ENCODE measurements around the gene LAMA5. TPM values are rescaled to one million over a fixed set of nuclear protein-coding genes. Genes with fewer than 3 reads are reported as not detected.

The LAMA5 gene
- total and polyA plus RNA-seq, 7 donors, result 1.8 to 409 (median 56.5) TPM

- Histone ChIP-seq H3K36me3 (peaks cover 0 to 69% (median 35%) of the 10 kb centered on the region in 4 donors), H3K4me3 (no peak overlapping the region), H3K4me1 (no peaks in the 10 kb centered on the region), H3K27ac (no peak overlapping the region), H3K9me3 (no peaks in the 10 kb centered on the region), H3K27me3 (no peaks in the 10 kb centered on the region)
- TF ChIP-seq CTCF (IDR thresholded peaks at IDR 0.05), result no peak
- no peak for TF ChIP-seq EP300 (IDR thresholded peaks at IDR 0.05)
- no peak for TF ChIP-seq POLR2AphosphoS5 (IDR thresholded peaks at IDR 0.05)
- TF ChIP-seq POLR2A (IDR thresholded peaks at IDR 0.05), result no peak
- intact Hi-C loops (cut with DNase I), result no loop called here
- 92 to 94% methylated on average over 17 of the region's 17 CpGs for WGBS, 2 donors
- no peak for DNase-seq
These were observed 97.2 kb downstream of the LAMA5 start for GRCh38 chr20:62269871-62270270.

GRCh38 chr20:62269378-62269777, 97.7 kb downstream of the LAMA5 start:
- no peaks in the 10 kb centered on the region for H3K27me3 ChIP-seq
- peaks cover 0 to 71% (median 36%) of the 10 kb centered on the region in 4 donors for H3K36me3 ChIP-seq
- DNase-seq, result no peak
- no peak overlapping the region for H3K27ac ChIP-seq
- intact Hi-C loops (cut with DNase I), result no loop called here
- no peak for TF ChIP-seq EP300 (IDR thresholded peaks at IDR 0.05)
- TF ChIP-seq POLR2AphosphoS5 (IDR thresholded peaks at IDR 0.05), result no peak
- H3K4me1 ChIP-seq, result no peaks in the 10 kb centered on the region
- WGBS, 2 donors, result 91 to 92% methylated on average over 14 of the region's 14 CpGs
- no peaks in the 10 kb centered on the region for H3K9me3 ChIP-seq
- H3K4me3 ChIP-seq, result no peak overlapping the region

- Histone ChIP-seq H3K27ac (no peak overlapping the region), H3K4me3 (no peak overlapping the region), H3K4me1 (no peaks in the 10 kb centered on the region), H3K36me3 (peaks cover 0 to 71% (median 36%) of the 10 kb centered on the region in 4 donors), H3K9me3 (no peaks in the 10 kb centered on the region), H3K27me3 (no peaks in the 10 kb centered on the region)
- 81% methylated on average over 7 of the region's 7 CpGs for WGBS, 2 donors
- TF ChIP-seq EP300 (IDR thresholded peaks at IDR 0.05) (no peak), POLR2AphosphoS5 (IDR thresholded peaks at IDR 0.05) (no peak), POLR2A (IDR thresholded peaks at IDR 0.05) (no peak), CTCF (IDR thresholded peaks at IDR 0.05) (no peak)
- intact Hi-C loops (cut with DNase I), result no loop called here
- DNase-seq, result no peak
These were observed 98.7 kb downstream of the LAMA5 start for GRCh38 chr20:62268228-62268900.

GRCh38 chr20:62267543-62267942, 99.6 kb downstream of the LAMA5 start:
- TF ChIP-seq POLR2AphosphoS5 (IDR thresholded peaks at IDR 0.05), result no peak
- TF ChIP-seq EP300 (IDR thresholded peaks at IDR 0.05), result no peak
- TF ChIP-seq POLR2A (IDR thresholded peaks at IDR 0.05), result no peak
- no peak for TF ChIP-seq CTCF (IDR thresholded peaks at IDR 0.05)
- no peak overlapping the region for H3K27ac ChIP-seq
- no peaks in the 10 kb centered on the region for H3K4me1 ChIP-seq
- WGBS, 2 donors, result 94% methylated on average over 10 of the region's 10 CpGs
- H3K9me3 ChIP-seq, result no peaks in the 10 kb centered on the region
- intact Hi-C loops (cut with DNase I), result no loop called here
- H3K36me3 ChIP-seq, result peaks cover 0 to 71% (median 33%) of the 10 kb centered on the region in 4 donors
- no peak overlapping the region for H3K4me3 ChIP-seq
- no peak for DNase-seq
- no peaks in the 10 kb centered on the region for H3K27me3 ChIP-seq

- DNase-seq, result no peak
- Histone ChIP-seq H3K27me3 (no peaks in the 10 kb centered on the region), H3K9me3 (no peaks in the 10 kb centered on the region), H3K27ac (no peak overlapping the region), H3K4me3 (no peak overlapping the region), H3K4me1 (no peaks in the 10 kb centered on the region), H3K36me3 (peaks cover 0 to 71% (median 29%) of the 10 kb centered on the region in 4 donors)
- TF ChIP-seq EP300 (IDR thresholded peaks at IDR 0.05), result no peak
- no peak for TF ChIP-seq CTCF (IDR thresholded peaks at IDR 0.05)
- TF ChIP-seq POLR2AphosphoS5 (IDR thresholded peaks at IDR 0.05), result no peak
- no peak for TF ChIP-seq POLR2A (IDR thresholded peaks at IDR 0.05)
- intact Hi-C loops (cut with DNase I), result no loop called here
- 96 to 97% methylated on average over 13 of the region's 13 CpGs for WGBS, 2 donors
These were observed 100.3 kb downstream of the LAMA5 start for GRCh38 chr20:62266851-62267250.

All from sigmoid colon (tissue), 7 donors.